UCSD-AML1 (cell line): ENCODE results near the gene PRKN.
A peak's percentile ranks its signal among the peaks of the same experiment; 100 is the strongest.
"Not testable (repeated sequence)": the region's sequence is repeated elsewhere in the genome, so short reads cannot be mapped to it uniquely, and the experiment has no call there.

Source experiments
- DNase-seq: peaks from one replicate; lab custom pipeline; 2025; ENCODE audit not compliant: unreplicated experiment; lab: John Stamatoyannopoulos, UW

PRKN gene

DNA sequence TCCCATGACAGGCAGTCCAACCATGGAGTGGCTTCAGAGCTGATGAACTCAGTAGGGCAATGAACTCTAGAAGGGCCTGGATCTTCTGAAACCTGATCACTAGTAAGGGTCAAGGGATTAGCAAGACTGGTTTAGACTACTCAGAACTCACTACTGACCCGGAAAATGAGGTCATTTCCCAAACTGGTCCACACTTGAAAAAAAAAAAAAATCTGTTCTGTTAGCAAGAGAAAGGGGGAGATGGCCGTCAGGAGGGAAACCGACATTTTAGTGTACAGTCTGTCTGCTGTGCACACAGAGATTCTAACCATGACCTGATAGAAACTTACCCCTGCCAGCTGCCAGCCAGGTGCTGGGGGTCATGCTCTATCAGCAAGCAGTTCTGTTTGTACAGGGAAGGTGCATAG is 1191.3 kb downstream of the PRKN start:
- no peak for DNase-seq

DNA sequence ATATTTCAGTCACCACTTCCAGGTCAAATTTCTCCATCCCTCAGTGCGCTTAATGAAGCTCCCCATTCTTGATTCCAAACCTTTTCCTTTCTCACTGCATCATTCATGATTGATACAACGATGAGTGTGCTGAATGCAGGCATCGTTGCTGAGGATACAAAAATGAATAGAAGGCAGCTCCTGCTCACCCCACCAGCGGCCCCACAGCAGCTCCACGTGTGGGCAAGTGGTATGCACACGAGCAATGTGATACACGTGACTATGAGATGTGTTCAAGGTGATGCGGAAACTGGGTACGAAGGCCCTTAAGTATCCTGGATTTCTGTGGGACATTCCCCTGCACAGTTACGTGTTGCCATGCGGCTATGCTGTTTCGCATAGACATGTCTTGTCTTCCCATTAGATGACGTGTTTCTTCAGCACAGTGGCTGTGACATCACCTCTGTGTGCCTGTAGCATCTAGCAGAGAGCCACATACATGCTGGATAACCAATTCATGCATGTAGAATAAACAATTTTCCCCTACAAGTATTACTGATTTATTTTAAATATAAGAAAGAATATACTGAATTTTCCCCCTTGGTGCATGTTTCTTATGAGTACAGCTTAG is 1193.2 kb downstream of the PRKN start:
- no peak for DNase-seq

DNA sequence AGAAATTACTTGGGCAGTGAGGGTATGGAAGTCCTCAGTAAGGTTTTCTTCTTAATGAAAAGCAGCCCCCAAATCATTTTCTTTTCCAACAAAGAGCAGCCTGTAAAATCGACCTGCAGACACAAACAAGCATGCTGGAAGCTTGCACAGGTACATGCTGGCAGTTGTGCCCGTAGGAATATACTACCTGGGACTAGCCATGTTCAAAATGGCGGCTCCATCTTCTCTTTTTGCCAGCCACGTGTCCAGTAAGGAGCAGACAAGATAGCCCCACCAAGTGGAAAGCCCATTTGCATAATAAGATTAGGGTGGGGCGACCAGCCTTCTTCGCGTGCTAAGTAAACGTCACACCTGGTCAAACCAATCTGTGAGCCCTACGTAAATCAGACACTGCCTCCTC is 1194.3 kb downstream of the PRKN start:
- DNase-seq, result no peak

DNA sequence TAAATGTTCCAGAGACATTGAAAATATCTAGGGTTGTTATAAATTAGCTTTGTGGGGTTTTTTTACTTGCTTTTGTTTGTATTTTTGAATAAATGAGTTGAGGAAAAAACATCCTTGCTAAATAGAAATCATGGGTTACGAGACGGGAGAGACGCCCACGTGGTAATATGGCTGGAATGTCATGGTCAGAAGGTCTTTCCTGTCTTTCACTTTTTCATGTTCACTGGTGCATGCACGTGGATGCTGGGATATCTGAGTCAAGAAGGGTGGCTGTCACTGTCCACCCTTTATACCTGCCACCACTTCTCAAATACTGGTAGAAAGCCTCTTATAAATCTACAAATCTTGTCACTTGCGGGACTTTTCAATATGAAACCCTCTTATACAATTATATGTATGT is 1195.0 kb downstream of the PRKN start:
- DNase-seq, result no peak

DNA sequence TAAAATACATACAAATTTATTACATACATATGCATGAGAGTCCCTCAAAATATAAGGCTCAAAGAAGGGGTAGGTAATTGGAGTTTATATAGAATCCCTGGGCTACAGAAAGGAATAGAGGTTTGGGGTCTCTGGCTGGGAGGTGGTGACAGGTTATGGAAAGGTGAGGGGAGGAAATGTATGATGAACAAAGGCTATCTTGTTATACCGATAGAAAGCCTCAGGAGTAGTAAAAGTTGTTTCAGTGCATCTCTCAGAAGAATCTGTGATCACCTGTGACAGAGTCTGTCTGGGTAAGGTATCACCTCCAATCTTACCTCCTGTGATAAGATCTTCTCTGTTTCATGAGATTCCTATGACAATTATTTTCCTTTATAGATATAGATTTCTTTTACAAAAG is 1200.8 kb downstream of the PRKN start:
- DNase-seq, result no peak

DNA sequence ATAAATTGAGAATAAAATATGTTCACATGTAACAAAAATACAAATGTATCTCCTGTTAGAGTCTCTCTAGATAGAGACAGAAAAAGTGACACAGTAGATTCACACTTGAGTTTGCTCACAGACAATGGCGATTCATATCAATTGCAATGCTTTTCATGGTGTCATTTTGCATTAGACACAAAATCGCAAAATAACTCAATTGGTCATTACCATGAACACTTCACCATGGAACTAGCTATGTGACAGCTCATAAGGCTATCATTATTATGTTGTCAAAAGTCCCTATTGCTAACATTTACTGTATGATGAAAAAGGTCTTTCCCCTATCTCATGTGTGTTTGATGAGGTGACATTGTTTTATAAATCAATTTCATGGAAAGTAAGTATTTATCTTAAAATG is 1204.2 kb downstream of the PRKN start:
- DNase-seq, result no peak

DNA sequence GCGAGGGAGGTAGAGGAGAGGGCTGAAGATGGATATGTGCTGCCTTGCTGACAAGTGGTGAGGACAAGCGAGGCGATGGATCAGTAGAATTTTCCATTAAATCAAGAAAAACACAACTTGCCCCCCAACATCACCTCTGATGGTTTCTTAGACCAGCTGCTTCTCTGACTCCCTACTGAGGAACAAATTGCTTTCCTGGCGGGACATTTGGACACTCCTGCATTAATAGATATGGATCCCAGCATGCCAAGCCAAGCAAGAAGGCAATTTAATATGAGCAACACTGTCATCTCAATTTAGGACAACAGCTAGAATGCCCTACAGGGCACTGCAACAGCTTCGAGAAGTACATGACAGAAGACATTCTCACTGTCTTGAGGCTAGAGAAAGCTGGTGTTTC is 1205.3 kb downstream of the PRKN start:
- DNase-seq, result no peak

DNA sequence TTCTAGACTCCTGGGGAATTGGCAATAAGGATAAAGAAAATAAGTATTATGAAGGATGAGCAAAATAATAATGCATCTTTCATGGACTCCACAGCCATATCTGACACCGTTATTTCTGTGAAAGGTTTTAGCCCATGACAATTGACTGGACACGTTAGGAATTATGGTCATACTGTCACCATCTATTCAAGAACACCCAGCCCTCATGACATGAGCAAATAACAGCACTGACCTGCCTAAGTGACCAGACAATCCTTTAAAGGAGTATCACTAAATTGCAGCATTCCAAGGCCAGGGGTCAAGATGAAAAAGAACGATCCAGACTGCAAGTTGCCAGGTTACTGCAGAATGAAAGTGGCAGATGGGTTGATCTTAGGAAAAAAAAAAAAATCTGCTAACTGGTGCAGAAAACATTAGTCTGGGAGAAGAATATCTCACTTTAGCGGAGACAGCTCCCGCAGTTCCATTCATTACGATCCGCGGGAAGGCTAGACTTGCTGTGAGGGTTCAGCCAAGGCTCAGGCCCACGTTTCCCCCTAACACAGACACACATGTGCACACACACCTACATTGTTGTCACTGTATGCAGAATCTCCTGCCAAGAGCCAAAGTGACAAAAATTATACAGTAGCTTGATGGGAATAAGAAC is 1216.0 kb downstream of the PRKN start:
- DNase-seq, result no peak

DNA sequence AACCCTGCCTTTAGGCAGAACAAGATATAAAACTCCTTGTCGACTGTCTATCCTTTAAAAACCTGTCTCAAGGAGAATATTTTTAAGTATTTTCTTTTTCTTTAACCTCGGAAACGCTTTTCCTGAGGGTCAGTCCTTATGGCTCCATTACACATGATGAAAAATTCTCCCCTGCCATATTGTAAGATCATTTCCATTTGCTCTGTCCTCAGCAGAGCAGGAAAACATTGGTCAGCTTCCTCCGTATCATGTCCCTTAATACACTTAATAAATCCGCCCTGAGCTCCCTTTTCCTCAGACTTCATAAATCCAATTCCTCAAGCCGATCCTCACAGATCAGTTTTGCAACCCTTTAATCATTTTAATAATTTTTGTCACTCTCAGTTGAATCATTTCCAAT is 1219.2 kb downstream of the PRKN start:
- no peak for DNase-seq

DNA sequence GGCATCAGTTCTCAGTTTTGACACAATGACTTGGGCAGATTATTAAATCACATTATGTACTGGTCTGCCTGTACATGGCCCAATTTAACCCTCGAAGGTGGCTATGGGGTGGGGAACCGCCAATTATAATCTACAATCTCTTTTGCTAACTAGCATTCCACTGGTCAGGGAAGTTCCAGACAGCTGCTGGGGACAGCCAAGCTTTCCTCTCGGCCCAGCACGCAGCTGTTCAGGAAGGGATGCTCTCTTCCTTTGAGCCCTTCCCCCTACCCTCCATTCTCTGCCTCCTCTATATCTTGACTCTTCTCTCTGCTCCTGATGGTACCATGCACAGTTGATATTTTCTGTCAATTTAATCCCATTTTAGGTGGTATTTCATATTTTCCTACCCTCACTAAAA is 1220.2 kb downstream of the PRKN start:
- no peak for DNase-seq

DNA sequence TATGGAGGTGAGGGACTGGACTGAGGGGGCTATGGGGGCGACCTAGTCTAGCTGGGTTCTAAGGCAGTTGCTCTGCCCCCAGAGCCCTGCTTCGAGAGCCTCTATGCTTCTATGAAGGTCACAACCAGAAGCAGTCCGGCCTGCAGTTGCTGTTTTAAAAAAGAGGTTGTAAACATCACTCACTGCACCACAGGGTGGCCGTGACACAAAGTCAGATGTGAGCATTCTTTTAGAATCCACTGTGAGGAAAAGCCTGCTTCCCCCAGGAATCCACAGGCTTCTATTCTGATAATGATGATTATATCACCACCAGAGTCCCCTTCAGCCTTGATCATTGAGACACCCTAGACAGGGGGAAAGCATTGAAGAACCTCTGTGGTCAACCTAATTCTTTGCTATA is 1224.0 kb downstream of the PRKN start:
- no peak for DNase-seq

DNA sequence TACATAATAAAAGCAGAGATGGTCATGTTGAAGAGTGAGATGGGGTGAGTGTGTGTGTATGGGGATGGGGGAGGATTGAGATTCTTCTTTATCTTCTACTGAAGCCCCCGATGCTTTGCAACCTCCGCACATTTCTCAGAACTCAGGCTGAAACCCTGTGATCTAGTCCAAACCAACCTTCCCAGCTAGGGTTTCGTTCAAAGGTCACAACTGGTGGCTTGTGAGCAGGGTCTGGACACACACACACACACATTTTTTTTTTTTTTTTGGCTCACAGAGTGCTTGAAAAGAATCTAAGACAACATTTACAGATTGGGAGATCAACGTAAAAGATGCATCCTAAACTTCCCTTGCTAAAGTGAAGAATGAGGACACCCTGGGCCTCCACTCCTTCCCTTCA is 1228.7 kb downstream of the PRKN start:
- DNase-seq, result no peak

DNA sequence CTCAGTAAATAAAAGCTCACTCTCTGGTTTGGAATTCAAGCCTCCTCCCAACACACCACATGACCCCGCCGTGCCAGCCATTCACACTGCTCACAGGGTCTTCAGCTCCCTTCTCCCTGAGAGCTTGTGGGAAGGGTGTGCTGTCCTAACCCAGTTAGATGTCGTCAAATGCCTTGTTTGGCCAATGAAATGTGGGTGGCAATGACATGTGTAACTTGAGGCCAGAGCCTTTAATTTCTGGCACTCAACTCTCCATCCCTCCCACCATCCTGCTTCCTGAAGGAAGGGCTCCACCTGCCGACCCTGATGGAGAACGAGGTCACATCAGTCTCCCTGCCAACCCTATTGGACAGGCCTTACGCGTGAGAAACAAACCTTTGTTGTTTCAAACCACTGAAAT is 1229.2 kb downstream of the PRKN start:
- DNase-seq, result peak; percentile 13

DNA sequence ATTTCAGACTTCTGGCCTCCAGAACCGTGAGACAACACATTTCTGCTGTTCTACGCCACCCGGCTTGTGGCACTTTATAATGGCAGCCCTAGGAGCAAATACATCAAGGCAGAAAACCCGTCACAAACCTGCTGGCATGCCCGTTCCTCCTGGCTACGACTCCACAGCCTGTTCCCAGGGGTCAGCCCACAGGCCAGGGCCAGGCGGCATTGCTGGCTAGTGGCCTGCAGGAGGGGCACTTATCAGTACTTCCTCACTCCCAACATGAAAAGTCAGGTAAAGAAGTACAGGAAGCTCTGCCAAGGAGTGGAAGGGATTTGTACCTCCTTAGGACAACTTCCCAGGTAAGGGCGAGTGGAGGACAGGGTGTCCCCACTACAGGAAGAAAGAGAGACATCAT is 1230.6 kb downstream of the PRKN start:
- DNase-seq, result no peak

DNA sequence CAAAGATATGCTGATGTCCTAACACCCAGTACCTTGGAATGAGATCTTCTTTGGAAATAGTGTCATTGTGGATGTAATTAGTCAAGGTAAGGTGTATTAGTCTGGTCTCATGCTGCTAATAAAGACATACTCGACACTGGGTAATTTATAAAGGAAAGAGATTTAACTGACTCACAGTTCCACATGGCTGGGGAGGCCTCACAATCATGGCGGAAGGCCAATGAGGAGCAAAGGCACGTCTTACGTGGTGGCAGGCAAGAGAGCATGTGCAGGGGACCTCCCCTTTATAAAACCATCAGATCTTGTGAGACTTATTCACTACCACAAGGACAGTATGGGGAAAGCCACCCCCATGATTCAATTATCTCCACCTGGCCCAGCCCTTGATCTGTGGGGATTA is 1231.3 kb downstream of the PRKN start:
- not testable (repeated sequence) for DNase-seq

DNA sequence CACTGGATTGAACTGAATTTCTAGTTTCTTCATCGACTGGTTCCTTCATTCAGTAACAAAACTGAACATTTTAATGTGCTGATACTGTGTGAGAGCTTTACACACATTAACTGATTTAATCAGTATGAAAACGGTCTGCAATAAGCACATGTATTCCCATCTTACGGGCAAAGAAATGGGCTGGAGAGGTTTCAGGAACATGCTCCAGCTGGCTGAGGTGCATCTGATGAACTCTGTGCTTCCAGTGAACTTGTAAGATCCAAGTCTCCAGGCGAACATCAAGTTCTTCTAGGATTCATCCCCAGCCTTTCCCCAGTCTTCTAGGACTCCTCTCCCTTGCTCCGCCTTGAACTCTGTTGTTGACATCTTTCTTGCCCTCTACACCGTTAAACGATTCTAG is 1233.0 kb downstream of the PRKN start:
- no peak for DNase-seq

DNA sequence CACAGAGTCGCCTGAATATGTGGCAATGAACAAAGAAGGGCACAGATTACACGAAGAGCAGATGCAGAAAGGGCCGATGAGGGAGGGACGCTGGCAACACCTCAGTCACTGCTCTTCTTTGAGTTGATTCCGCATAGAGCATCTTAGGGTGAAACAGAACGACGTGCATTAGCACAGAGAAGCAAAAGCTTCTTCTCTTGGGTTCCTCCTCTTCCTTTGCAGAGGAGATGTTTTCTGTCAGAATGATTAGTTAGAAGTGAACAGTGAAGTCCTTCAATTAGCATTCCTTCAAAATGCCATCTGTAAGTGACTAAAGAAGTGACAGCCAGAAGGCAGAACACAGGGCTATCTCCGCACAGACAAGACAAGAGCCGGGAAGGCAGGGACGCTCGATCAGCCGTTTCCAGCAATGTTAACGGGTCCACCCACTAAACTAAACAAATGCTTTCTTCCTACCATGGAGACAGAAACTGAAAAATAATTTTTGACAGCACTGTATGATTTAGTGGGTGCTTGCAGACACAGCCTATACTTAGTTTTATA is 1233.9 kb downstream of the PRKN start:
- DNase-seq, result no peak

DNA sequence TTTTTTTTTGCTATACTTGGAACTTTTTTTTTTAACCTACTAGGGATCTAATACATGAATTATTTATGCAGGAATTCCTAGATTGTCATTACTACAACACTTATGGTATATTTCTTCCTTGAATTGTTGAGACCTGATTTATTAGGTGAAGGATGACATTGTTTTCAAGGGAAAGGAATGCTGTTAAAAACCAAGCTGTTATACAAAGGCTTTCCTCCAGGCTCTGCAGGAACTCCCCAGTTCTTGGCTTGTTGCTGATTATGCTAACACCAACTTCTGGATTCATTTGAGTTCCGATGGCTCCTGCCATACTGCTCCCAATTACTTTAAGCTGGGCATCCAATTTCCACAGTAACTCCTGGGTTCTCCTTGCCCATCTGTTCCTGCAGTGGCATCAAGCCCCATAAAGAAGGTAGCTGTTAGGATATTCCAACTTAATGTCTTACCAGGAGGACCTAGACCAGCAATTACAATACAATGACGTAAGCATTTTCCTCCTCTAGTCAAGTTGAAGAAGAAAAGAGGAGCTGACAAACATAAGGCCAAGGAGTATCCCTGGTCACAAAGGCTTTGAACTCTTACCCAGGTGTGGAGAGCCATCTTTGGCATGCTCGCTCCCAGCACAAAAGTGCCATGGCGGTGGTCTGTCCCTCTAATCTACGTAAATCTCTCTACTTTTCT is 1237.8 kb downstream of the PRKN start:
- DNase-seq, result no peak

DNA sequence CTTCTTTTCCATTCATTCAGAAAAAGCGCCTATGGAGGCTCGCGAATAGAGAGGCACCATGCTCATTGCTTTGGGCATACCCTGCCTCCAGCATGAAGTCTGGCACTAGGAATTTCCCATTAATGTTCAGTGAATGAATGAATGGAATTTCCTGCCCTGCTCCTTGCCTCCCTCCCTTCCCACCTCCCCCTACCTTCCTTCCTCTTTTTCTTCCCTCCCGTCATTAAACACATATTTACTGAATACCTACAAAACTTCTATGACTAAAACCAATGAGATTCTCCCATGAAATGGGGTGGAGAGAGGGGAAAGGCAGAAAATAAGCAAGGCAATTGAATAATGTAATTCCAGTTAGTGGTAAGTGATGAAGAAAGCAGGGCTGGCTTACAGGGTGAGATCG is 1239.9 kb downstream of the PRKN start:
- DNase-seq, result no peak

DNA sequence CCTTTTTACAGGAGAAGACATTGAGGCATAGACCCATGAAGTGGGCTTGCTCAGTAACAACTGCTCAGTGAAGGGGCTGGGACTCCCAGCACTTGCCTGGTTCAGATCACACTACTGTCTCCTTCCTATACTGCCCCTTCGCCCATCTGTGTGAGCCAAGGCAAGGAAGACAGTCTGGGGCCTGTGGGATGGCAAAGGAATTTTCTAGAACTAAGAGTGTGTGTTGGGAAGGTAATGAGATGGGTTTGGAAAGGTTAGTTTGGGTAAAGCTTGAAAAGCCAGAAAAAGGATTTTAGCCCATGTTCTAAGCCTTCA is 1240.4 kb downstream of the PRKN start:
- no peak for DNase-seq

DNA sequence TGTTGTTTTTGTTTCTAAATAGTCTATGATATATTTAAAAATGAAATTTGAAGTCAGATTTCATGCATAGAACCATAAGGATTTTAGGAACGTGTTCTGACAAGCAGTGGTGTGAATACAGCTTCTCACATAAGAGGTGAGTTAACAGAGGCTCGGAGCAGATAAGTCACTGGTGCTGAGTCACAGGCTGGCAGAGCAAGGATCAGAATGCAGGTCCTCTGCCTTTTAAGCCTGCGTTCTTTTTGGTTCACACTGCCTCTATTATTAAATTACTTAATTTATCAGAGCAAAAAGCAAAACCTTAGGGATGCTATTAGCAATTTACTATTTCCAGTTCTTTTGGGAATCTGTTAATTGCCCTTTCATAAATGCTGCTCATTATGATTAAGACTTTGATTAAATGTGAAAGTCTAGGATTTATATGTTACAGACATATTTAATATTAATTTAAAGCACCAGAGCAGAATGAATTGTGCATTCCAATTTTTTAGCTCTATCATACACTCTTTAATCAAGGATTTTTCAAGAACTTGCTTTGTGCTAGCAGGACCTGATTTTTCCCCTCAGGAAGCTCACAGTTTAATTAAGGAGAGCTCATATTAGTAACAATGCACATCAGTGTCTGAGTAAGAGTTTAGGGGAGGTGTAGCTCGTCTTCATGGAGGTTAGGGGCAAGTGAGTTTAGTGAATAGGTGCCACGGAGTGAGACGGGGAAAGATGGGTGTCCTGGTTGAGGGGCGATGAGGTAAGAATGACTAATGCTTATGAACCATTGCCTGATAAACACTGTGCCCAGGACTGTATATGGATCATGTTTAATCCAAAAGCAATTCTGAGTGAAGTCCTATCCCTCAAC is 1241.0 kb downstream of the PRKN start:
- DNase-seq, result no peak

DNA sequence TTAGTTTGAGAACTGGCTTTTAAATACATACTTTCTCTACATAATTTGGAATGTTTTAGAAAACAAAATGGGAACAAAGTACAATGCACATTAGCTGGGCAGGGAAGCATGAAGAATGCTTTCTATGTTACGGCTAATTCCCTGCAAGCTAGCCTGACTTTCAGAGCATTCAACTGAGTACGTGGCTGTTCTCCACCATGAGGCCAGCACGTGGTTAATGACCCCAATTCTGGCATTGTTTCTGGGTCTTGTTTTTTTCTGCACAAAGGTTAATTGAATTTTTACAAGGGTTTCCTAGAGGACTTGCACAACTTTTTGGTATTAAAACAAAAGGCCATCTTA is 1245.1 kb downstream of the PRKN start:
- DNase-seq, result no peak
